GM23338 (cell line): ENCODE data around the gene SLC9C1.
A peak's percentile ranks its signal among the peaks of the same experiment; 100 is the strongest.
"Not testable (repeated sequence)": the region's sequence is repeated elsewhere in the genome, so short reads cannot be mapped to it uniquely, and the experiment has no call there.

Experiments used
- CREB1 ChIP-seq: fragments of 250-450 bp; sonication (Bioruptor Pico); IDR thresholded peaks from 2 replicates; pipeline ENCODE4 v1.5.0; 2020; ENCODE audit warnings: low read depth, mild to moderate bottlenecking, moderate library complexity
- EZH2 ChIP-seq: fragments of 200-600 bp; sonication (generic); IDR thresholded peaks from one replicate; pipeline ENCODE4 v1.8.0; 2017; ENCODE audit warnings: antibody characterized with exemption, mild to moderate bottlenecking, low read depth; ENCODE audit not compliant: unreplicated experiment
- EZH2phosphoT487 ChIP-seq: fragments of 200-600 bp; sonication (generic); IDR thresholded peaks from one replicate; pipeline ENCODE4 v1.8.1; 2018; ENCODE audit warnings: antibody characterized with exemption; ENCODE audit not compliant: unreplicated experiment
- JUNB ChIP-seq: IDR thresholded peaks from one replicate; pipeline ENCODE4 v1.6.1; 2016; ENCODE audit warnings: antibody characterized with exemption; ENCODE audit not compliant: unreplicated experiment
- NANOG ChIP-seq: IDR thresholded peaks from 2 replicates; pipeline ENCODE4 v1.6.1; 2016; ENCODE audit warnings: antibody characterized with exemption, borderline replicate concordance
- POLR2AphosphoS5 ChIP-seq: IDR thresholded peaks from 2 replicates; pipeline ENCODE4 v1.6.1; 2016; ENCODE audit warnings: antibody characterized with exemption, low read depth
- STAT1 ChIP-seq: IDR thresholded peaks from one replicate; pipeline ENCODE4 v1.6.1; 2016; ENCODE audit warnings: antibody characterized with exemption; ENCODE audit not compliant: unreplicated experiment
- ZNF114 ChIP-seq: fragments of 250-450 bp; sonication (Bioruptor Pico); IDR thresholded peaks from 2 replicates; pipeline ENCODE4 v1.5.0; 2020; ENCODE audit warnings: mild to moderate bottlenecking, moderate library complexity
- TF ChIP-seq, protein P1 (sequence below): IDR thresholded peaks from one replicate; pipeline ENCODE4 v1.6.1; 2018; ENCODE audit warnings: antibody characterized with exemption; ENCODE audit not compliant: unreplicated experiment
- TF ChIP-seq, protein P2 (sequence below), 2 experiments: fragments of 200-600 bp in 1 of 2; sonication (generic) in 1 of 2; conservative IDR thresholded peaks; 2 replicates each; pipeline versions ENCODE4 v1.5.1 to v1.6.1; 2016 to 2017; ENCODE audit warnings: antibody characterized with exemption in 2 of 2, low read depth in 2 of 2, mild to moderate bottlenecking in 2 of 2, moderate library complexity in 1 of 2
- TF ChIP-seq, protein P3 (sequence below): IDR thresholded peaks from 2 replicates; pipeline ENCODE4 v1.6.1; 2016; ENCODE audit warnings: antibody characterized with exemption

DNA sequence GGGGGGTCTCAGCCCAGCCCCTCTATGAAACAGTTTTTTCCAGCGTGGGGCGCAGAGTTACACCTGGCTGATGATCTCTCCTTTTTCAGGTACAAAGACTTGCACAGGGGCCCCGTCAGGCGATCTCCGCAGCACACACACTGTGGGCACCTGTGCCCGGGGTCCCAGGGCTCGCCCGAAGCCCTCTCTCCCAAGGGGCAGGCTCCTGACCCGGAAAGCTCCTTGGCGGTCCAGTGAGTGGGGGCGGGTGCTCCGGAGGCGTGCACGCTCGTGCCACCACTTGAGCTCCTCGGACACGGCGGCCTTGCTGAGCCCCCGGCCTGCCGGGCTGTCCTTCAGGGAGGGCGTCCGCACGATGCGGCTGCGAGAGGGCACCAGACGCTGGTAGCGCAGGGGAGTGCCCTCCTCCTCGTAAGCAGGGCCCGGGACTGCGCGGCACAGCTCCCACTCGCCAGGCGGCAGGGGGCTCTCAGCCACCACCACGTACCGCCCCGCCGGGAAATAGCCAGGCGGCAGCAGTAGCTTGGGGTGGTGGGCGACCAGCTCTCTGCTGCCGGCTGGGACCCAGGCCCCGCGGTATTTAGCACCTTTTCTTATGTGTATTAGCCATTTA, 108.5 kb downstream of the SLC9C1 start:
- TF ChIP-seq, protein P1, sequence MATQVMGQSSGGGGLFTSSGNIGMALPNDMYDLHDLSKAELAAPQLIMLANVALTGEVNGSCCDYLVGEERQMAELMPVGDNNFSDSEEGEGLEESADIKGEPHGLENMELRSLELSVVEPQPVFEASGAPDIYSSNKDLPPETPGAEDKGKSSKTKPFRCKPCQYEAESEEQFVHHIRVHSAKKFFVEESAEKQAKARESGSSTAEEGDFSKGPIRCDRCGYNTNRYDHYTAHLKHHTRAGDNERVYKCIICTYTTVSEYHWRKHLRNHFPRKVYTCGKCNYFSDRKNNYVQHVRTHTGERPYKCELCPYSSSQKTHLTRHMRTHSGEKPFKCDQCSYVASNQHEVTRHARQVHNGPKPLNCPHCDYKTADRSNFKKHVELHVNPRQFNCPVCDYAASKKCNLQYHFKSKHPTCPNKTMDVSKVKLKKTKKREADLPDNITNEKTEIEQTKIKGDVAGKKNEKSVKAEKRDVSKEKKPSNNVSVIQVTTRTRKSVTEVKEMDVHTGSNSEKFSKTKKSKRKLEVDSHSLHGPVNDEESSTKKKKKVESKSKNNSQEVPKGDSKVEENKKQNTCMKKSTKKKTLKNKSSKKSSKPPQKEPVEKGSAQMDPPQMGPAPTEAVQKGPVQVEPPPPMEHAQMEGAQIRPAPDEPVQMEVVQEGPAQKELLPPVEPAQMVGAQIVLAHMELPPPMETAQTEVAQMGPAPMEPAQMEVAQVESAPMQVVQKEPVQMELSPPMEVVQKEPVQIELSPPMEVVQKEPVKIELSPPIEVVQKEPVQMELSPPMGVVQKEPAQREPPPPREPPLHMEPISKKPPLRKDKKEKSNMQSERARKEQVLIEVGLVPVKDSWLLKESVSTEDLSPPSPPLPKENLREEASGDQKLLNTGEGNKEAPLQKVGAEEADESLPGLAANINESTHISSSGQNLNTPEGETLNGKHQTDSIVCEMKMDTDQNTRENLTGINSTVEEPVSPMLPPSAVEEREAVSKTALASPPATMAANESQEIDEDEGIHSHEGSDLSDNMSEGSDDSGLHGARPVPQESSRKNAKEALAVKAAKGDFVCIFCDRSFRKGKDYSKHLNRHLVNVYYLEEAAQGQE: not testable (repeated sequence)
- TF ChIP-seq, protein P2, sequence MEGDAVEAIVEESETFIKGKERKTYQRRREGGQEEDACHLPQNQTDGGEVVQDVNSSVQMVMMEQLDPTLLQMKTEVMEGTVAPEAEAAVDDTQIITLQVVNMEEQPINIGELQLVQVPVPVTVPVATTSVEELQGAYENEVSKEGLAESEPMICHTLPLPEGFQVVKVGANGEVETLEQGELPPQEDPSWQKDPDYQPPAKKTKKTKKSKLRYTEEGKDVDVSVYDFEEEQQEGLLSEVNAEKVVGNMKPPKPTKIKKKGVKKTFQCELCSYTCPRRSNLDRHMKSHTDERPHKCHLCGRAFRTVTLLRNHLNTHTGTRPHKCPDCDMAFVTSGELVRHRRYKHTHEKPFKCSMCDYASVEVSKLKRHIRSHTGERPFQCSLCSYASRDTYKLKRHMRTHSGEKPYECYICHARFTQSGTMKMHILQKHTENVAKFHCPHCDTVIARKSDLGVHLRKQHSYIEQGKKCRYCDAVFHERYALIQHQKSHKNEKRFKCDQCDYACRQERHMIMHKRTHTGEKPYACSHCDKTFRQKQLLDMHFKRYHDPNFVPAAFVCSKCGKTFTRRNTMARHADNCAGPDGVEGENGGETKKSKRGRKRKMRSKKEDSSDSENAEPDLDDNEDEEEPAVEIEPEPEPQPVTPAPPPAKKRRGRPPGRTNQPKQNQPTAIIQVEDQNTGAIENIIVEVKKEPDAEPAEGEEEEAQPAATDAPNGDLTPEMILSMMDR (conservative IDR thresholded peaks at IDR 0.05; ENCODE audit: low read depth in 2 of 2): peak in 1 of 2 experiments; percentile 42; a peak in 2 of 4 replicates
- TF ChIP-seq POLR2AphosphoS5; EZH2; EZH2phosphoT487; CREB1 (CRISPR knock-in tag); JUNB; STAT1; ZNF114 (CRISPR knock-in tag); NANOG: not testable (repeated sequence)
- TF ChIP-seq, protein P3, sequence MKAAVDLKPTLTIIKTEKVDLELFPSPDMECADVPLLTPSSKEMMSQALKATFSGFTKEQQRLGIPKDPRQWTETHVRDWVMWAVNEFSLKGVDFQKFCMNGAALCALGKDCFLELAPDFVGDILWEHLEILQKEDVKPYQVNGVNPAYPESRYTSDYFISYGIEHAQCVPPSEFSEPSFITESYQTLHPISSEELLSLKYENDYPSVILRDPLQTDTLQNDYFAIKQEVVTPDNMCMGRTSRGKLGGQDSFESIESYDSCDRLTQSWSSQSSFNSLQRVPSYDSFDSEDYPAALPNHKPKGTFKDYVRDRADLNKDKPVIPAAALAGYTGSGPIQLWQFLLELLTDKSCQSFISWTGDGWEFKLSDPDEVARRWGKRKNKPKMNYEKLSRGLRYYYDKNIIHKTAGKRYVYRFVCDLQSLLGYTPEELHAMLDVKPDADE: not testable (repeated sequence)
